K562 (cell line): ENCODE data around the gene MYPN. TPM values are rescaled to one million over a fixed set of nuclear protein-coding genes. Genes with fewer than 3 reads are reported as not detected.
A peak's percentile ranks its signal among the peaks of the same experiment; 100 is the strongest.

Experiments
- ATAC-seq: fragments of 200-7000 bp; cut with Tn5 transposase; 3 replicates; pipeline ENCODE4 v1.9.1; 2020; ENCODE audit warnings: moderate library complexity
- BruUV-seq: library from RNA; stranded (reverse); fragments of 400-500 nt; replicated peaks from 2 replicates; lab custom pipeline; 2021; lab: Mats Ljungman, UMichigan
- CTCF ChIA-PET: fragments of 300-600 bp; formaldehyde crosslinking; extraction: SDS; loops from one replicate; lab custom pipeline; 2021; ENCODE audit warnings: low intra/inter-chr PET ratio; lab: Yijun Ruan, JAX
- POLR2A ChIA-PET: fragments of 300-600, 350-650 bp; sonication (Branson Sonifier 250); formaldehyde crosslinking; extraction: SDS; loops from one replicate; lab custom pipeline; 2021; ENCODE audit warnings: antibody characterized with exemption, inconsistent platforms; lab: Yijun Ruan, JAX
- DNase-seq, 4 experiments: peaks; one replicate each; pipeline versions ENCODE4 v3.0.0 to v3.0.0-alpha.2; 2011 to 2018; ENCODE audit warnings: low spot score in 3 of 4, mixed read lengths in 3 of 4; ENCODE audit errors: extremely low read depth in 1 of 4
- FAIRE-seq: peaks from 2 replicates; lab custom pipeline; 2011; peaks lifted over from hg19 to GRCh38; lab: Jason Lieb, UNC
- H2AFZ ChIP-seq: 2 replicates; pipeline ENCODE4 v1.6.0; 2011; ENCODE audit warnings: low read depth, low read length, control low read depth, inconsistent platforms
- H3K27ac ChIP-seq: fragments of 200-600 bp; 3 replicates; pipeline ENCODE4 v1.8.0; 2011; ENCODE audit warnings: low read depth, mild to moderate bottlenecking, control low read depth, inconsistent platforms, low read length, moderate library complexity, mixed read lengths; ENCODE audit errors: extremely low read depth
- H3K27me3 ChIP-seq, 2 experiments: fragments of 300-600 bp in 1 of 2; 2 replicates in 1 of 2; 3 replicates in 1 of 2; pipeline versions ENCODE4 v1.6.0 to v1.8.0; 2011; ENCODE audit warnings: inconsistent platforms in 2 of 2, low read length in 2 of 2, mild to moderate bottlenecking in 1 of 2, mixed read lengths in 1 of 2, moderate library complexity in 1 of 2; ENCODE audit not compliant: control insufficient read depth in 2 of 2, insufficient read depth in 2 of 2
- H3K36me3 ChIP-seq: fragments of 300-600 bp; 3 replicates; pipeline ENCODE4 v1.8.0; 2011; ENCODE audit warnings: mild to moderate bottlenecking, low read length, inconsistent platforms; ENCODE audit not compliant: control insufficient read depth, insufficient read depth
- H3K4me1 ChIP-seq, 2 experiments: fragments of 200-600 bp in 1 of 2; replicated peaks in 1 of 2; 2 replicates in 1 of 2; 3 replicates in 1 of 2; pipeline versions ENCODE4 v1.5.1 to v1.8.0; 2011; ENCODE audit warnings: inconsistent platforms in 2 of 2, low read length in 2 of 2, mild to moderate bottlenecking in 1 of 2, mixed read lengths in 1 of 2, moderate library complexity in 1 of 2; ENCODE audit not compliant: control insufficient read depth in 2 of 2, insufficient read depth in 2 of 2
- H3K4me2 ChIP-seq: 2 replicates; pipeline ENCODE4 v1.6.1; 2011; ENCODE audit warnings: low read length, control low read depth, inconsistent platforms, mixed read lengths; ENCODE audit not compliant: insufficient read depth
- H3K4me3 ChIP-seq: fragments of 200-600 bp; sonication (generic), shearing (Covaris generic); 2 replicates; pipeline ENCODE4 v1.5.1; 2016; ENCODE audit warnings: control low read depth, inconsistent platforms
- H3K79me2 ChIP-seq: fragments of 200-600 bp; 3 replicates; pipeline ENCODE4 v1.8.0; 2011; ENCODE audit warnings: low read length, inconsistent platforms; ENCODE audit not compliant: control insufficient read depth, insufficient read depth
- H3K9ac ChIP-seq, 2 experiments: 2 replicates each; pipeline versions ENCODE4 v1.6.0 to v1.6.1; 2011; ENCODE audit warnings: low read depth in 2 of 2, low read length in 2 of 2, control low read depth in 1 of 2, inconsistent platforms in 1 of 2, mild to moderate bottlenecking in 1 of 2, mixed read lengths in 1 of 2; ENCODE audit not compliant: insufficient read depth in 1 of 2
- H3K9me1 ChIP-seq: one replicate; pipeline ENCODE4 v1.6.0; 2011; ENCODE audit warnings: inconsistent platforms, mild to moderate bottlenecking, low read length, moderate library complexity; ENCODE audit not compliant: control insufficient read depth, insufficient read depth
- H3K9me3 ChIP-seq: replicated peaks from 2 replicates; pipeline ENCODE4 v1.5.1; 2011; ENCODE audit warnings: low read depth, low read length, inconsistent platforms; ENCODE audit not compliant: control insufficient read depth, insufficient read depth
- H4K20me1 ChIP-seq: replicated peaks from 2 replicates; pipeline ENCODE4 v1.6.1; 2011; ENCODE audit warnings: low read length, inconsistent platforms, mixed read lengths; ENCODE audit not compliant: control insufficient read depth, insufficient read depth
- ARHGAP35 ChIP-seq: fragments of 450-650 bp; IDR thresholded peaks from 2 replicates; pipeline ENCODE4 v1.6.1; 2018; ENCODE audit not compliant: partially characterized antibody
- CBFA2T3 ChIP-seq: fragments of 450-650 bp; IDR thresholded peaks from 2 replicates; pipeline ENCODE4 v1.6.1; 2017
- NFYB ChIP-seq: IDR thresholded peaks from 2 replicates; pipeline ENCODE4 v1.6.1; 2011; ENCODE audit warnings: mild to moderate bottlenecking, moderate library complexity; ENCODE audit not compliant: insufficient read length; ENCODE audit errors: extremely low read depth
- TEAD4 ChIP-seq, 2 experiments: sonication (generic) in 1 of 2; formaldehyde crosslinking in 1 of 2; IDR thresholded peaks; 2 replicates each; pipeline versions ENCODE4 v1.6.1 to v1.8.0; 2012 to 2022; ENCODE audit warnings: borderline replicate concordance in 1 of 2, inconsistent platforms in 1 of 2, low read length in 1 of 2, mild to moderate bottlenecking in 1 of 2, missing genetic modification reagents in 1 of 2
- ZNF24 ChIP-seq: fragments of 450-650 bp; IDR thresholded peaks from 2 replicates; pipeline ENCODE4 v1.6.1; 2016
- WGBS: fragments of 100-300 bp; shearing (Covaris generic); methylation state at CpG from one replicate; pipeline ENCODE4 v1.1.6; 2016; ENCODE audit warnings: low coverage, mixed read lengths; ENCODE audit not compliant: insufficient coverage; ENCODE audit errors: missing lambda C conversion rate; 5-methylcytosine and 5-hydroxymethylcytosine counted together
- in situ Hi-C: fragments of 300-500 bp; cut with MboI; formaldehyde crosslinking; loops from 4 replicates; pipeline ENCODE4 v1.15.0; 2018; ENCODE audit warnings: inconsistent platforms, mixed read lengths
- intact Hi-C: fragments of 100-400 bp; cut with micrococcal nuclease; formaldehyde crosslinking; loops from 2 replicates; pipeline ENCODE4 v1.14.2; 2022
- polyA plus RNA-seq, 8 experiments: library from polyadenylated mRNA; depleted of rRNA in 4 of 8; stranded (reverse) in 5 of 8; unstranded in 3 of 8; fragments of >200 nt; fragmentation: Nextera tagmentation in 2 of 8; fragmentation: Illumina TruSeq in 1 of 8; extraction: Ambion mirVana in 2 of 8; extraction: Trizol in 1 of 8; gene quantifications; 2 replicates each; pipeline versions ENCODE4 v1.2.1 to v1.2.3, GENCODE V29; 2011 to 2014; ENCODE audit warnings: inconsistent platforms in 1 of 8, missing spikeins in 1 of 8
- total RNA-seq, 7 experiments: library from RNA; depleted of rRNA in 6 of 7; stranded (reverse); fragments of >200 nt in 6 of 7; fragmentation: Illumina TruSeq in 2 of 7; extraction: Trizol in 2 of 7; gene quantifications; 2 replicates each; pipeline versions ENCODE4 v1.2.1 to v1.2.3, GENCODE V29; 2011 to 2021; ENCODE audit warnings: low replicate concordance in 1 of 7
- TF ChIP-seq, protein P1 (sequence below): sonication (generic); formaldehyde crosslinking; IDR thresholded peaks from 2 replicates; pipeline ENCODE4 v1.8.1; 2023; ENCODE audit warnings: mild to moderate bottlenecking, missing genetic modification reagents
- TF ChIP-seq, protein P2 (sequence below): fragments of 450-650 bp; formaldehyde crosslinking; IDR thresholded peaks from 2 replicates; pipeline ENCODE4 v1.4.0; 2022; ENCODE audit warnings: mild to moderate bottlenecking, moderate library complexity
- TF ChIP-seq, protein P3 (sequence below): sonication (generic); formaldehyde crosslinking; IDR thresholded peaks from 2 replicates; pipeline ENCODE4 v1.8.0; 2023; ENCODE audit warnings: mild to moderate bottlenecking, missing genetic modification reagents

The MYPN gene
- total and polyA plus RNA-seq, 9 of the 15 experiments (the other 6 are each of a cell fraction or from before 2014, with no cell fraction given), result not detected

DNA sequence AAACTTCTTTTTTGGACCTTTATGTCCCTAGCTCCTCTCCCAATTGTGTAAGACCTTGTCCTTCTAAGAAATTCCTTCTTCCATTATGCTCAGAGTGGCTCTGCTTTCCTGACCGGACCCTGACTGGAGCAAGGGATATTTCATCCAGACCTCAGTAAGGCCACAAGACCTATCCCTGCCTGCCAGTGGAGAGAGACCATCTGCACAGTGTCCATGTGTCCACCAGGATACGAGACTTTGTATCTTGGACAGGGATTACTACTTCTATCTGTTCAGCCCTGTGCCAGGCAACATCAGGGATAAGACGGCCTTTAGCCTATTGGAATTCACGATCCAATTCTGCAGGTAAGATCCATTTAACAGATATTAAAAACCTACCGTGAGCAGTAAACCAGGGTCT is 129.8 kb downstream of the MYPN start:
- peak; percentile 35; the same call in 1 of the 3 replicates for ATAC-seq
- Histone ChIP-seq H3K27me3 (peaks cover 17 to 37% of the 10 kb centered on the region in 2 experiments), H3K27ac (no peak overlapping the region), H2AFZ (no peak overlapping the region), H3K9ac (no peak overlapping the region), H3K9me3 (no peaks in the 10 kb centered on the region), H3K9me1 (no peaks in the 10 kb centered on the region), H3K4me1 (no peaks in the 10 kb centered on the region), H4K20me1 (no peaks in the 10 kb centered on the region), H3K36me3 (no peaks in the 10 kb centered on the region), H3K4me2 (no peak overlapping the region), H3K79me2 (no peaks in the 10 kb centered on the region), H3K4me3 (no peak overlapping the region)
- no peak for DNase-seq
- intact Hi-C loops, result no loop called here
- 2% methylated on average over 5 of the region's 5 CpGs for WGBS
- TF ChIP-seq NFYB, result no peak
- TF ChIP-seq, protein P1, sequence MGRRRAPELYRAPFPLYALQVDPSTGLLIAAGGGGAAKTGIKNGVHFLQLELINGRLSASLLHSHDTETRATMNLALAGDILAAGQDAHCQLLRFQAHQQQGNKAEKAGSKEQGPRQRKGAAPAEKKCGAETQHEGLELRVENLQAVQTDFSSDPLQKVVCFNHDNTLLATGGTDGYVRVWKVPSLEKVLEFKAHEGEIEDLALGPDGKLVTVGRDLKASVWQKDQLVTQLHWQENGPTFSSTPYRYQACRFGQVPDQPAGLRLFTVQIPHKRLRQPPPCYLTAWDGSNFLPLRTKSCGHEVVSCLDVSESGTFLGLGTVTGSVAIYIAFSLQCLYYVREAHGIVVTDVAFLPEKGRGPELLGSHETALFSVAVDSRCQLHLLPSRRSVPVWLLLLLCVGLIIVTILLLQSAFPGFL, result no peak
- TF ChIP-seq, protein P2, sequence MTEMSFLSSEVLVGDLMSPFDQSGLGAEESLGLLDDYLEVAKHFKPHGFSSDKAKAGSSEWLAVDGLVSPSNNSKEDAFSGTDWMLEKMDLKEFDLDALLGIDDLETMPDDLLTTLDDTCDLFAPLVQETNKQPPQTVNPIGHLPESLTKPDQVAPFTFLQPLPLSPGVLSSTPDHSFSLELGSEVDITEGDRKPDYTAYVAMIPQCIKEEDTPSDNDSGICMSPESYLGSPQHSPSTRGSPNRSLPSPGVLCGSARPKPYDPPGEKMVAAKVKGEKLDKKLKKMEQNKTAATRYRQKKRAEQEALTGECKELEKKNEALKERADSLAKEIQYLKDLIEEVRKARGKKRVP (CRISPR knock-in tag), result no peak
- TF ChIP-seq, protein P3, sequence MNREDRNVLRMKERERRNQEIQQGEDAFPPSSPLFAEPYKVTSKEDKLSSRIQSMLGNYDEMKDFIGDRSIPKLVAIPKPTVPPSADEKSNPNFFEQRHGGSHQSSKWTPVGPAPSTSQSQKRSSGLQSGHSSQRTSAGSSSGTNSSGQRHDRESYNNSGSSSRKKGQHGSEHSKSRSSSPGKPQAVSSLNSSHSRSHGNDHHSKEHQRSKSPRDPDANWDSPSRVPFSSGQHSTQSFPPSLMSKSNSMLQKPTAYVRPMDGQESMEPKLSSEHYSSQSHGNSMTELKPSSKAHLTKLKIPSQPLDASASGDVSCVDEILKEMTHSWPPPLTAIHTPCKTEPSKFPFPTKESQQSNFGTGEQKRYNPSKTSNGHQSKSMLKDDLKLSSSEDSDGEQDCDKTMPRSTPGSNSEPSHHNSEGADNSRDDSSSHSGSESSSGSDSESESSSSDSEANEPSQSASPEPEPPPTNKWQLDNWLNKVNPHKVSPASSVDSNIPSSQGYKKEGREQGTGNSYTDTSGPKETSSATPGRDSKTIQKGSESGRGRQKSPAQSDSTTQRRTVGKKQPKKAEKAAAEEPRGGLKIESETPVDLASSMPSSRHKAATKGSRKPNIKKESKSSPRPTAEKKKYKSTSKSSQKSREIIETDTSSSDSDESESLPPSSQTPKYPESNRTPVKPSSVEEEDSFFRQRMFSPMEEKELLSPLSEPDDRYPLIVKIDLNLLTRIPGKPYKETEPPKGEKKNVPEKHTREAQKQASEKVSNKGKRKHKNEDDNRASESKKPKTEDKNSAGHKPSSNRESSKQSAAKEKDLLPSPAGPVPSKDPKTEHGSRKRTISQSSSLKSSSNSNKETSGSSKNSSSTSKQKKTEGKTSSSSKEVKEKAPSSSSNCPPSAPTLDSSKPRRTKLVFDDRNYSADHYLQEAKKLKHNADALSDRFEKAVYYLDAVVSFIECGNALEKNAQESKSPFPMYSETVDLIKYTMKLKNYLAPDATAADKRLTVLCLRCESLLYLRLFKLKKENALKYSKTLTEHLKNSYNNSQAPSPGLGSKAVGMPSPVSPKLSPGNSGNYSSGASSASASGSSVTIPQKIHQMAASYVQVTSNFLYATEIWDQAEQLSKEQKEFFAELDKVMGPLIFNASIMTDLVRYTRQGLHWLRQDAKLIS (CRISPR knock-in tag), result no peak
- no peak for TF ChIP-seq CBFA2T3
- TF ChIP-seq ZNF24, result no peak
- no peak for TF ChIP-seq ARHGAP35
- no peak for TF ChIP-seq TEAD4 (IDR thresholded peaks at IDR 0.05; ENCODE audit: low read length)
- TF ChIP-seq TEAD4 (CRISPR knock-in tag; IDR thresholded peaks at IDR 0.05; ENCODE audit: borderline replicate concordance), result no peak
- ChIA-PET POLR2A (interaction anchor here (0.6 to 1.8 kb wide), 2 partner anchors 14 to 24 kb away, joined by 4 read pairs; no protein-coding TSS in a partner anchor), CTCF (no interaction called here)
- no TSS peak for BruUV-seq
- no peak for FAIRE-seq
- in situ Hi-C loops, result no loop called here
